HepG2 (cell line): Measurements from ENCODE around the gene C14orf180. TPM values are rescaled to one million over a fixed set of nuclear protein-coding genes. Genes with fewer than 3 reads are reported as not detected.

Experiments used
- ATAC-seq: fragments of 200-7000 bp; cut with Tn5 transposase; 3 replicates; pipeline ENCODE4 v1.9.1; 2020; ENCODE audit warnings: mild to moderate bottlenecking, moderate library complexity
- BruUV-seq: library from RNA; stranded (reverse); fragments of 400-500 nt; replicated peaks from 2 replicates; lab custom pipeline; 2021; lab: Mats Ljungman, UMichigan
- CTCF ChIA-PET: fragments of 300-600 bp; formaldehyde crosslinking; extraction: SDS; loops from one replicate; lab custom pipeline; 2021; ENCODE audit warnings: low total read pairs, inconsistent platforms, low intra/inter-chr PET ratio; lab: Yijun Ruan, JAX
- POLR2A ChIA-PET: fragments of 350-600 bp; sonication (Branson Sonifier 250); formaldehyde crosslinking; loops from one replicate; lab custom pipeline; 2020; ENCODE audit warnings: antibody characterized with exemption, inconsistent platforms; lab: Yijun Ruan, JAX
- DNase-seq: peaks from one replicate; pipeline ENCODE4 v3.0.0-alpha.2; 2015; ENCODE audit warnings: low spot score
- FAIRE-seq: peaks from 3 replicates; lab custom pipeline; 2011; peaks lifted over from hg19 to GRCh38; lab: Jason Lieb, UNC
- H2AFZ ChIP-seq: one replicate; pipeline ENCODE4 v1.6.1; 2011; ENCODE audit warnings: low read length, inconsistent platforms
- H3K27ac ChIP-seq: fragments of 300-600 bp; 3 replicates; pipeline ENCODE4 v1.8.0; 2011; ENCODE audit warnings: mixed run types, mild to moderate bottlenecking, mixed read lengths, low read length, inconsistent platforms; ENCODE audit not compliant: insufficient read depth; ENCODE audit errors: extremely low read length
- H3K27me3 ChIP-seq, 2 experiments: fragments of 200-600 bp in 1 of 2; 2 replicates in 1 of 2; 3 replicates in 1 of 2; pipeline versions ENCODE4 v1.6.0 to v1.8.0; 2011; ENCODE audit warnings: low read length in 2 of 2, mild to moderate bottlenecking in 2 of 2, moderate library complexity in 2 of 2, inconsistent platforms in 1 of 2; ENCODE audit not compliant: insufficient read depth in 2 of 2, control insufficient read depth in 1 of 2
- H3K36me3 ChIP-seq, 2 experiments: fragments of 200-600 bp in 1 of 2; replicated peaks in 1 of 2; 2 replicates in 1 of 2; 3 replicates in 1 of 2; pipeline versions ENCODE4 v1.5.1 to v1.8.0; 2011; ENCODE audit warnings: low read length in 2 of 2, inconsistent platforms in 1 of 2; ENCODE audit not compliant: insufficient read depth in 2 of 2, control insufficient read depth in 1 of 2
- H3K4me1 ChIP-seq: 2 replicates; pipeline ENCODE4 v1.5.1; 2012; ENCODE audit warnings: low read length, inconsistent platforms; ENCODE audit not compliant: insufficient read depth
- H3K4me2 ChIP-seq: 2 replicates; pipeline ENCODE4 v1.6.0; 2011; ENCODE audit warnings: low read depth, low read length, inconsistent platforms
- H3K4me3 ChIP-seq, 3 experiments: fragments of 200-600 bp in 1 of 3; sonication (generic), shearing (Covaris generic) in 1 of 3; replicated peaks in 1 of 3; 2 replicates each; pipeline ENCODE4 v1.5.1; 2011 to 2016; ENCODE audit warnings: low read length in 3 of 3, inconsistent platforms in 2 of 3, low read depth in 2 of 3, mild to moderate bottlenecking in 2 of 3, control low read depth in 1 of 3, mixed read lengths in 1 of 3; ENCODE audit not compliant: insufficient read depth in 1 of 3
- H3K79me2 ChIP-seq: one replicate; pipeline ENCODE4 v1.6.1; 2011; ENCODE audit warnings: low read length, inconsistent platforms; ENCODE audit not compliant: insufficient read depth
- H3K9ac ChIP-seq: 2 replicates; pipeline ENCODE4 v1.6.0; 2011; ENCODE audit warnings: mild to moderate bottlenecking, low read depth, low read length, inconsistent platforms; ENCODE audit not compliant: insufficient read depth
- H3K9me3 ChIP-seq: 2 replicates; pipeline ENCODE4 v1.5.1; 2012; ENCODE audit warnings: mild to moderate bottlenecking, low read length
- H4K20me1 ChIP-seq: 2 replicates; pipeline ENCODE4 v1.6.0; 2011; ENCODE audit warnings: inconsistent platforms, mild to moderate bottlenecking, low read length, moderate library complexity; ENCODE audit not compliant: insufficient read depth
- AGO1 ChIP-seq: fragments of 200-400 bp; formaldehyde crosslinking; IDR thresholded peaks from 2 replicates; pipeline ENCODE4 v1.6.1; 2017; ENCODE audit warnings: mild to moderate bottlenecking, low read depth, low read length, moderate library complexity; ENCODE audit not compliant: poor library complexity, severe bottlenecking
- GPN1 ChIP-seq: sonication (generic); formaldehyde crosslinking; IDR thresholded peaks from 2 replicates; pipeline ENCODE4 v1.5.1; 2020; ENCODE audit warnings: missing genetic modification reagents, borderline replicate concordance
- HOXA3 ChIP-seq: sonication (generic); formaldehyde crosslinking; IDR thresholded peaks from 2 replicates; pipeline ENCODE4 v1.5.0; 2020; ENCODE audit warnings: missing genetic modification reagents
- XRCC5 ChIP-seq: fragments of 200-400 bp; formaldehyde crosslinking; optimal IDR thresholded peaks from 2 replicates; pipeline ENCODE3; 2017; ENCODE audit warnings: mild to moderate bottlenecking, low read length
- ZBTB21 ChIP-seq: sonication (generic); formaldehyde crosslinking; IDR thresholded peaks from 2 replicates; pipeline ENCODE4 v1.4.0; 2020; ENCODE audit warnings: missing genetic modification reagents
- ZNF558 ChIP-seq: sonication (generic); formaldehyde crosslinking; IDR thresholded peaks from 2 replicates; pipeline ENCODE4 v1.9.0; 2022; ENCODE audit warnings: mild to moderate bottlenecking, missing genetic modification reagents, borderline replicate concordance
- ZNF572 ChIP-seq: sonication (generic); formaldehyde crosslinking; IDR thresholded peaks from 2 replicates; pipeline ENCODE4 v1.5.1; 2020; ENCODE audit warnings: mild to moderate bottlenecking, missing genetic modification reagents
- ZNF619 ChIP-seq: sonication (generic); formaldehyde crosslinking; IDR thresholded peaks from 2 replicates; pipeline ENCODE4 v1.4.0; 2020; ENCODE audit warnings: mild to moderate bottlenecking, missing genetic modification reagents
- WGBS: methylation state at CpG from one replicate; pipeline ENCODE4 v1.1.6; 2017; ENCODE audit warnings: low lambda C conversion rate; 5-methylcytosine and 5-hydroxymethylcytosine counted together
- in situ Hi-C: cut with HindIII; loops from 2 replicates; pipeline ENCODE4 v1.10.0; 2017; ENCODE audit warnings: low pct_unique_long_range_greater_than_20kb; ENCODE audit not compliant: extremely low pct_ligation_motif_present
- intact Hi-C: fragments of 100-400 bp; cut with micrococcal nuclease; formaldehyde crosslinking; loops from one replicate; pipeline ENCODE4 v1.10.0; 2022; ENCODE audit not compliant: unreplicated experiment
- polyA plus RNA-seq, 8 experiments: library from polyadenylated mRNA; depleted of rRNA in 3 of 8; stranded (reverse) in 7 of 8; unstranded in 1 of 8; fragments of >200 nt; fragmentation: Illumina TruSeq in 4 of 8; extraction: Trizol in 4 of 8; gene quantifications; 2 replicates each; pipeline versions ENCODE4 v1.2.1 to v1.2.3, GENCODE V29; 2011 to 2016; ENCODE audit warnings: low read depth in 4 of 8, missing spikeins in 1 of 8, mixed read lengths in 1 of 8; ENCODE audit not compliant: insufficient read depth in 1 of 8
- total RNA-seq, 5 experiments: library from RNA; depleted of rRNA; stranded (reverse); fragments of >200 nt; fragmentation: Illumina TruSeq; extraction: Trizol; gene quantifications; 2 replicates each; pipeline ENCODE4 v1.2.3, GENCODE V29; 2016; ENCODE audit warnings: low read depth in 1 of 5
- TF ChIP-seq, protein P1 (sequence below): sonication (generic); formaldehyde crosslinking; IDR thresholded peaks from 2 replicates; pipeline ENCODE4 v1.4.0; 2020; ENCODE audit warnings: low read depth, missing genetic modification reagents
- TF ChIP-seq, protein P2 (sequence below): IDR thresholded peaks from 2 replicates; pipeline ENCODE4 v1.6.1; 2016; ENCODE audit warnings: missing compliant biosample characterization, missing genetic modification reagents, borderline replicate concordance

Gene C14orf180
- total and polyA plus RNA-seq, 2 of the 13 experiments (the other 11 are each of a cell fraction or from before 2014, with no cell fraction given) = not detected

DNA sequence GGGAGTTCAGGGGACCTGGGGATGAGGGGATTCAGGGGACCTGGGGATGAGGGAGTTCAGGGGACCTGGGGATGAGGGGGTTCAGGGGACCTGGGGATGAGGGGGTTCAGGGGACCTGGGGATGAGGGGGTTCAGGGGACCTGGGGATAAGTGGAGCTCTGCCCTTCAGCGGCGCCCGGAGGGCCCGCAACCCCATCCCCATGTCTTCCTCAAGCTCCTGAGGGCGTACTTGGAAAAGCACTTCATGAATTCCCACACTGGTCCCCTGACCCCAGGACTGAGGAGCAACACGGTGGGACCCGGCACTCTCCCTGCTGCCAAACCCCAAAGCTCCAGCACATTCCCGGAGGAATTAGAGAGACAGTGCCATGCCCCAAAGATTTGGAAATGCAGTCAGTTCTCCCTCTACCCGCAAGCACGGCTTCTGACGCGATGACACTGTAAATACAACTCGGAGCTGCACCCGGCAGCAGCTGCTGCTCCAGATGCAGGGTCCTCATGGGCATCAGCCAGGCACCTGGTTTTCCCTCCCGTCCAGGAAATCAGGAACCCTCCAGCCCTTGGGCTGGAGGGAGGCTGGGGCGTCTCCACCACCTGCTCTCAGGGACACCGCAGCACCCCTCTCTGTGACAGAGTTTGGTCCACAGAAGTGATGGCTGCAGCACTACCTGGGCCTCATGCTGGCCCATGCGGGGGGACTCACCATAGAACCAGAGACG lies 32.8 kb upstream of the C14orf180 start (continued):
- TF ChIP-seq AGO1 (no peak), ZNF619 (CRISPR knock-in tag) (no peak)
- TF ChIP-seq, protein P1, sequence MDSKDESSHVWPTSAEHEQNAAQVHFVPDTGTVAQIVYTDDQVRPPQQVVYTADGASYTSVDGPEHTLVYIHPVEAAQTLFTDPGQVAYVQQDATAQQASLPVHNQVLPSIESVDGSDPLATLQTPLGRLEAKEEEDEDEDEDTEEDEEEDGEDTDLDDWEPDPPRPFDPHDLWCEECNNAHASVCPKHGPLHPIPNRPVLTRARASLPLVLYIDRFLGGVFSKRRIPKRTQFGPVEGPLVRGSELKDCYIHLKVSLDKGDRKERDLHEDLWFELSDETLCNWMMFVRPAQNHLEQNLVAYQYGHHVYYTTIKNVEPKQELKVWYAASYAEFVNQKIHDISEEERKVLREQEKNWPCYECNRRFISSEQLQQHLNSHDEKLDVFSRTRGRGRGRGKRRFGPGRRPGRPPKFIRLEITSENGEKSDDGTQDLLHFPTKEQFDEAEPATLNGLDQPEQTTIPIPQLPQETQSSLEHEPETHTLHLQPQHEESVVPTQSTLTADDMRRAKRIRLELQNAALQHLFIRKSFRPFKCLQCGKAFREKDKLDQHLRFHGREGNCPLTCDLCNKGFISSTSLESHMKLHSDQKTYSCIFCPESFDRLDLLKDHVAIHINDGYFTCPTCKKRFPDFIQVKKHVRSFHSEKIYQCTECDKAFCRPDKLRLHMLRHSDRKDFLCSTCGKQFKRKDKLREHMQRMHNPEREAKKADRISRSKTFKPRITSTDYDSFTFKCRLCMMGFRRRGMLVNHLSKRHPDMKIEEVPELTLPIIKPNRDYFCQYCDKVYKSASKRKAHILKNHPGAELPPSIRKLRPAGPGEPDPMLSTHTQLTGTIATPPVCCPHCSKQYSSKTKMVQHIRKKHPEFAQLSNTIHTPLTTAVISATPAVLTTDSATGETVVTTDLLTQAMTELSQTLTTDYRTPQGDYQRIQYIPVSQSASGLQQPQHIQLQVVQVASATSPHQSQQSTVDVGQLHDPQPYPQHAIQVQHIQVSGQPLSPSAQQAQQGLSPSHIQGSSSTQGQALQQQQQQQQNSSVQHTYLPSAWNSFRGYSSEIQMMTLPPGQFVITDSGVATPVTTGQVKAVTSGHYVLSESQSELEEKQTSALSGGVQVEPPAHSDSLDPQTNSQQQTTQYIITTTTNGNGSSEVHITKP (CRISPR knock-in tag) = no peak

DNA sequence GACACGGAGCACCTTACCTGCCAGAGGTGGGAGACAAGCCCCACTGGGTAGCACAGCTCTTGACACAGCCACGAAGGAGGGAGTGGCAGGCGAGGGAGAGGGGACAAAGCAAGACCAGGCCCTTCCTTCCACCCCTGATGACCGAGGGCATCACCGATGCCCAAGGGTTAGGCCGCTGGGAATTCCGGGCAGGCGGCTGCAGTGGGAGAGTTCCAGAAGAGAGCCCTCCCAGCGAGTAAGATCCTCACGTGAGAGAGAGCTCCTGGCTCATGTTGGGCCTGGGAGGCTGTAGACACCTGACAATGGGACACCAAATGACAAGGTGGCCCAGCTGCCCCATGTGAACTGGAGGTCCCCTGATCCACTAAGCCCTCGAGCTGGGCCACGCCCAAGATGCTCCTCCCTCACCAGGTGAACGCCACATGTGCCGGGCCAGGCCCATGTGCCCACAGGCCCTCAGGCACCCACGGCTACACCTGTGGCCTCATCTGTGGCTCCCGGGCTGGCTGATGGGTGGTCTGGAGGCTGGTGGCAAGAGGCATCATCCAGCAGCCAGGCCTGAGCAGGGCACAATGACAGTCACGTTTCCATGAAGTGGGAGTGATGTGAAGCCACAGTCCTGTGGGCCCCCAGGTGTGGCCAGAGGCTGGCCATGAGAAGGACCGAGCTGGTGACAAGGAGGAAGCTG lies 32.1 kb upstream of the C14orf180 start:
- no TSS peak for BruUV-seq

More for the DNA sequence above, 32.1 kb upstream of the C14orf180 start:
- 31% methylated on average over 3 of the region's 18 CpGs for WGBS
- Histone ChIP-seq H3K79me2 (no peaks in the 10 kb centered on the region), H2AFZ (no peak overlapping the region), H3K4me3 (no peak overlapping the region), H3K4me1 (no peaks in the 10 kb centered on the region), H4K20me1 (peaks cover 3% of the 10 kb centered on the region; the same call in 1 of the 2 replicates), H3K9ac (no peak overlapping the region), H3K27ac (no peak overlapping the region), H3K36me3 (no peaks in the 10 kb centered on the region), H3K4me2 (no peak overlapping the region), H3K27me3 (peaks cover 18 to 77% of the 10 kb centered on the region in 2 experiments), H3K9me3 (no peaks in the 10 kb centered on the region)
- intact Hi-C loops = no loop called here
- ChIA-PET POLR2A (no interaction called here), CTCF (no interaction called here)
- DNase-seq = no peak
- TF ChIP-seq ZBTB21 (CRISPR knock-in tag) = no peak
- TF ChIP-seq, protein P2, sequence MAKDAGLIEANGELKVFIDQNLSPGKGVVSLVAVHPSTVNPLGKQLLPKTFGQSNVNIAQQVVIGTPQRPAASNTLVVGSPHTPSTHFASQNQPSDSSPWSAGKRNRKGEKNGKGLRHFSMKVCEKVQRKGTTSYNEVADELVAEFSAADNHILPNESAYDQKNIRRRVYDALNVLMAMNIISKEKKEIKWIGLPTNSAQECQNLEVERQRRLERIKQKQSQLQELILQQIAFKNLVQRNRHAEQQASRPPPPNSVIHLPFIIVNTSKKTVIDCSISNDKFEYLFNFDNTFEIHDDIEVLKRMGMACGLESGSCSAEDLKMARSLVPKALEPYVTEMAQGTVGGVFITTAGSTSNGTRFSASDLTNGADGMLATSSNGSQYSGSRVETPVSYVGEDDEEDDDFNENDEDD = no peak
- TF ChIP-seq HOXA3 (CRISPR knock-in tag) = no peak
- no peak for TF ChIP-seq GPN1
- no peak for TF ChIP-seq ZNF572 (CRISPR knock-in tag)
- TF ChIP-seq ZNF558 = no peak
- TF ChIP-seq XRCC5 = no peak
- ATAC-seq = no peak
- in situ Hi-C loops = no loop called here
- no peak for FAIRE-seq
